ENCODE results near the gene RAET1L.
"Not testable (repeated sequence)": the region's sequence is repeated elsewhere in the genome, so short reads cannot be mapped to it uniquely, and the experiment has no call there.

Gene RAET1L

GRCh38 chr6:149991472-149991795 lies 33.9 kb downstream of the RAET1L start:
- not testable (repeated sequence) for DNase-seq (ENCODE audit: low spot score)

GRCh38 chr6:149990661-149991471 lies 34.5 kb downstream of the RAET1L start:
- DNase-seq (ENCODE audit: low spot score) = peak; percentile 62

DNA sequence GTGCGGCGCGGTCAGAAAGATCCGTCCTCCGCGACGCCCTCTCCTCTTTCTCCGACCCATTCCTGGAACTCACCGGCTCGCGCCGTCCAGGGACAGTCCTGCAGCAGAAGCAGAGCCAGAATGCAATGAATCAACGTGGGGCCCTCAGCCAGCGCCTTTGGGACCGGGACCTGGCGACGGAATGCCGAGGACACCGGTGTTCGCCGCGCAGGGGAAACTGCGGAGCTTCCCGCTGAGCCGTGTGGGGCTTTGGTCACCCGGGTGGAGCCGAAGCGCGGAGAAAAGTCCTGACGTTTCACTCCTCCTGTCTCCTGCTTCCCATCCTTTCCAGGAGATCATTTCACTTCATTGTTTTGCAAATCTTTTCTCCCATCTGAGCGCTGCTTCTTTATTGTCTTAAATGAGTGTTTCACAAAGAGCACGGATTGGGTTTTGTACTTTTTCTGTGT lies 35.1 kb downstream of the RAET1L start:
- DNase-seq (ENCODE audit: low spot score) = no peak

- no peak for DNase-seq (ENCODE audit: low spot score)
Observed at GRCh38 chr6:149988550-149989346, 36.6 kb downstream of the RAET1L start.

GRCh38 chr6:149987602-149988107 lies 37.7 kb downstream of the RAET1L start:
- DNase-seq (ENCODE audit: low spot score) = no peak

- no peak for DNase-seq (ENCODE audit: low spot score)
Observed at GRCh38 chr6:149985481-149985937, 39.8 kb downstream of the RAET1L start.

GRCh38 chr6:149984773-149985172 lies 40.6 kb downstream of the RAET1L start:
- DNase-seq (ENCODE audit: low spot score) = no peak

DNA sequence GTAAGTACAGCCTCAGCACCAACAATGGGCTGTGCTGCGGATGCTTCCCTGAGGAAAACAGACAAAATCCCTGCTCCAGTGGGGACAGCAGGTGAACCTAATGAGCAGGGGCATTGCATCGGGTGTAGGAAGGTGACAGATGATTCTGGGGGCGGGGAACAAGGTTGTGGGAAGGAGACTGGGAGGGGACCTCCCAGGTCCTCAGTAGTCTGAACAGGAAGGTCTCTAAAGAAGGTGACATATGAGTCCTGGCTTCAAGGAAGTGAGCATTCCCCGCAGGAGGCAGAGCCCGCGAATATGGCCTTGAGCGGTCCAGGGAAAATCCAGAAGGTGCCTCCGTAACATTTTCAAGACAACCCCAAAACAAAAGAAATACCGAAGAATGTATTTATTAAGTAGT lies 42.2 kb downstream of the RAET1L start:
- DNase-seq (ENCODE audit: low spot score) = no peak

- no peak for DNase-seq (ENCODE audit: low spot score)
Observed at GRCh38 chr6:149979293-149979692, 46.0 kb downstream of the RAET1L start.

DNA sequence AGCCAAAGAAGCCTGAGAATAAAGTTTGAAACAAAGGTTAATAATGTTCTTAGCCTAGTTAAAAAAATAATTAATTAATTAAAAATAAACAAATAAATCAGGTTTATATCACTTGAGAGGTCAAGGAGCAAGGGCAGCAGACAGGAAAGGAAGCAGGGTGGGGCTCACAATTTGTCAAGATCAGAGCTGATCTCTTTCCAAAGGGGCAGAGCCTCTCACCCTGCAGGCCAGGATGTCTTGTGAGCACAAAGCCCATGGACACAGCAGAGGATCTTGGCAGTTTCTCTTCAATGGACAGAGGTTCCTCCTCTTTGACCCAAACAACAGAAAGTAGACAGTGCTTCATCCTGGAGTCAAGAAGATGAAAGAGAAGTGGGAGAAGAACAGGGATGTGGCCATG lies 46.7 kb downstream of the RAET1L start:
- DNase-seq (ENCODE audit: low spot score) = no peak

- no peak for DNase-seq (ENCODE audit: low spot score)
Observed at GRCh38 chr6:149977221-149977620, 48.1 kb downstream of the RAET1L start.

- DNase-seq (ENCODE audit: low spot score) = no peak
Observed at GRCh38 chr6:149975400-149975799, 49.9 kb downstream of the RAET1L start.

- DNase-seq (ENCODE audit: low spot score) = no peak
Observed at GRCh38 chr6:149974825-149975224, 50.5 kb downstream of the RAET1L start.

DNA sequence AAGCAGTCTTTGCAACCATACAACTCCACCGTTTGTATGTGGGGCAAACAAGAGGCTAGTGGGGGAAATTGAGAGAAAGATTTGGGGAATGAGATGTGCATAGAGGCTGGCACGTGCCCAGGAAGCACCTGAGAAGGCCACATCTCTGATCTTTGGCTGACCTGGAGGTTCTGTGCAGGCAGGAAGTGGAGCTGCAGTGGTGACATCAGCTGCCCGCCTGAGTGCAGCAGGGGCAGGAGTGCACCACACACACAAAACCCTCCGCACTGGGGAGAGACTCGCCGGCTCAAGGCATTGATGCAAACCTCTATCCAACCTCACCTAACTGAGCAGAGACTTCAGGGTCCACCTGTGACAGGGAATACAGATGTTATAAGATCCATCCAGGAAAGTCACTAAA lies 50.9 kb downstream of the RAET1L start:
- not testable (repeated sequence) for DNase-seq (ENCODE audit: low spot score)

GRCh38 chr6:149969635-149970034 lies 55.7 kb downstream of the RAET1L start:
- no peak for DNase-seq (ENCODE audit: low spot score)

DNA sequence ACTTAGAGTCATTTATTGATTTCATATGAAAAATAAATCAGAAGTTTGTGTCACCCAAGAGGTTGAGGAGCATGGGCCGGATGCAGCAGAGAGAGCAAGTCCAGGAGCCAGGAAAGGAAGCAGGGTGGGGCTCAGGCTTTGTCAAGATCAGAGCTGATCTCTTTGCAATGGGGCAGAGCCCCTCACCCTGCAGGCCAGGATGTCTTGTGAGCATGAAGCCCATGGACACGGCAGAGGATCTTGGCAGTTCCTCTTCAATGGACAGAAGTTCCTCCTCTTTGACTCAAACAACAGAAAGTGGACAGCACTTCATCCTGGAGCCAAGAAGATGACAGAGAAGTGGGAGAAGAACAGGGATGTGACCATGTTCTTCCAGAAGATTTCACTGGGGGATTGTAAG lies 56.4 kb downstream of the RAET1L start:
- not testable (repeated sequence) for DNase-seq (ENCODE audit: low spot score)
